Measurements from ENCODE around the gene IL11. TPM values are rescaled to one million over a fixed set of nuclear protein-coding genes. Genes with fewer than 3 reads are reported as not detected.

IL11 gene
- total RNA-seq, 1 experiment from 2014 or later = 1.8 TPM

- TF ChIP-seq ZNF512 (CRISPR knock-in tag; IDR thresholded peaks at IDR 0.05; ENCODE audit: borderline replicate concordance) (no peak), ZBTB43 (CRISPR knock-in tag; IDR thresholded peaks at IDR 0.05) (no peak), CTCF (IDR thresholded peaks at IDR 0.05) (no peak), PRDM15 (CRISPR knock-in tag; IDR thresholded peaks at IDR 0.05) (no peak), HMGA2 (CRISPR knock-in tag; IDR thresholded peaks at IDR 0.05) (no peak), ARID4B (CRISPR knock-in tag; IDR thresholded peaks at IDR 0.05; ENCODE audit: borderline replicate concordance) (no peak), ZNF219 (CRISPR knock-in tag; IDR thresholded peaks at IDR 0.05; ENCODE audit: borderline replicate concordance) (no peak), ZNF121 (CRISPR knock-in tag; IDR thresholded peaks at IDR 0.05) (no peak), HMGXB4 (CRISPR knock-in tag; IDR thresholded peaks at IDR 0.05) (no peak), PRRX2 (CRISPR knock-in tag; IDR thresholded peaks at IDR 0.05) (no peak)
These were observed 18.2 kb downstream of the IL11 start (continued) for GRCh38 chr19:55352040-55352439.

All from WTC11 (cell line).